SH-SY5Y (cell line): Measurements from ENCODE around the gene HAPLN2.
A peak's percentile ranks its signal among the peaks of the same experiment; 100 is the strongest.

Source experiments
- GATA2 ChIP-seq: IDR thresholded peaks from 2 replicates; pipeline ENCODE4 v1.6.1; 2011; ENCODE audit warnings: mild to moderate bottlenecking, low read depth, low read length
- GATA3 ChIP-seq: IDR thresholded peaks from 2 replicates; pipeline ENCODE4 v1.6.1; 2011; ENCODE audit warnings: low read depth, mild to moderate bottlenecking, low read length, moderate library complexity

HAPLN2 gene

GRCh38 chr1:156599811-156600210 lies 19.4 kb upstream of the HAPLN2 start:
- TF ChIP-seq GATA3 (no peak), GATA2 (no peak)

GRCh38 chr1:156600733-156601121 lies 18.5 kb upstream of the HAPLN2 start:
- TF ChIP-seq GATA2 (no peak), GATA3 (no peak)

GRCh38 chr1:156601122-156601830 lies 17.9 kb upstream of the HAPLN2 start, which contains the start of gene GPATCH4:
Gene GPATCH4, minus strand, starts transcription at chr1:156601479.
- TF ChIP-seq GATA3 = no peak
- no peak for TF ChIP-seq GATA2

- TF ChIP-seq GATA3 (no peak), GATA2 (no peak)
Measured at GRCh38 chr1:156601892-156602291, 17.3 kb upstream of the HAPLN2 start.

- no peak for TF ChIP-seq GATA2
- TF ChIP-seq GATA3 = no peak
Measured at GRCh38 chr1:156602557-156602993, 16.6 kb upstream of the HAPLN2 start.

- no peak for TF ChIP-seq GATA3
- TF ChIP-seq GATA2 = peak; percentile 18; the same call in 1 of the 2 replicates
Measured at GRCh38 chr1:156608036-156608674, 11.1 kb upstream of the HAPLN2 start.

GRCh38 chr1:156608981-156609380 lies 10.2 kb upstream of the HAPLN2 start:
- TF ChIP-seq GATA2 = no peak
- no peak for TF ChIP-seq GATA3

GRCh38 chr1:156612666-156613065 lies 6.5 kb upstream of the HAPLN2 start:
- TF ChIP-seq GATA3 (no peak), GATA2 (no peak)

- TF ChIP-seq GATA2 = no peak
- TF ChIP-seq GATA3 = no peak
Measured at GRCh38 chr1:156615946-156616345, 3.3 kb upstream of the HAPLN2 start.

GRCh38 chr1:156616463-156616862 lies 2.8 kb upstream of the HAPLN2 start:
- peak; percentile 98 for TF ChIP-seq GATA3
- TF ChIP-seq GATA2 = peak; percentile 99

GRCh38 chr1:156619582-156619955 lies 354 bp downstream of the HAPLN2 start:
- TF ChIP-seq GATA2 = no peak
- no peak for TF ChIP-seq GATA3

- no peak for TF ChIP-seq GATA3
- TF ChIP-seq GATA2 = no peak
Measured at GRCh38 chr1:156622581-156623297, 3.5 kb downstream of the HAPLN2 start.

GRCh38 chr1:156623946-156624813 lies 5.0 kb downstream of the HAPLN2 start:
- TF ChIP-seq GATA3 (no peak), GATA2 (no peak)
